VCaP (cell line): ENCODE data around the gene HDAC7.

Experiments
- H3K27ac ChIP-seq: fragments of 450-650 bp; 2 replicates; pipeline ENCODE4 v1.5.1; 2017
- CTCF ChIP-seq: fragments of 450-650 bp; conservative IDR thresholded peaks from 2 replicates; pipeline ENCODE4 v1.5.1; 2017; ENCODE audit warnings: mild to moderate bottlenecking, moderate library complexity

The HDAC7 gene

GRCh38 chr12:47777741-47778558, 41.8 kb downstream of the HDAC7 start:
- no peak for TF ChIP-seq CTCF
- no peak overlapping the region for H3K27ac ChIP-seq

DNA sequence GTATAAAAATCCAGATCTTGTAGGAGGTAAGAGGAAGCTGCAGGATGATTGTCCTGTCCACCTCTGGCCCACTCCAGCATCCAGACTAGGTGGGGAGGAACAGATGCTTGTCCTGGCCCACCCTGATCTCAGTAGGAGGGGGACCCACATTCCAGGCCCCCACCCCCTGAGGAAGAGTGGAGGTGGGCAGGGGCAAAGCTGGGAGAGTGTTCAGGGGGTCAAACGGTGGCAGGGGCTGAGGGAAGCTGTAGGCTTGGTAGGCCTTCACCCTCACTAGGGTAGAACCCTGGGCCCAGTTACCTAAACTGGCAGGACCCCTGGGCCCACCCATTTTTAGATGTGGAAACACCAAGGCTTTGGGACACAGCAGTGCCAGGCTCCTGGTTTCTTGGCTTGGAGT, 42.6 kb downstream of the HDAC7 start:
- H3K27ac ChIP-seq: no peak overlapping the region
- TF ChIP-seq CTCF: no peak

DNA sequence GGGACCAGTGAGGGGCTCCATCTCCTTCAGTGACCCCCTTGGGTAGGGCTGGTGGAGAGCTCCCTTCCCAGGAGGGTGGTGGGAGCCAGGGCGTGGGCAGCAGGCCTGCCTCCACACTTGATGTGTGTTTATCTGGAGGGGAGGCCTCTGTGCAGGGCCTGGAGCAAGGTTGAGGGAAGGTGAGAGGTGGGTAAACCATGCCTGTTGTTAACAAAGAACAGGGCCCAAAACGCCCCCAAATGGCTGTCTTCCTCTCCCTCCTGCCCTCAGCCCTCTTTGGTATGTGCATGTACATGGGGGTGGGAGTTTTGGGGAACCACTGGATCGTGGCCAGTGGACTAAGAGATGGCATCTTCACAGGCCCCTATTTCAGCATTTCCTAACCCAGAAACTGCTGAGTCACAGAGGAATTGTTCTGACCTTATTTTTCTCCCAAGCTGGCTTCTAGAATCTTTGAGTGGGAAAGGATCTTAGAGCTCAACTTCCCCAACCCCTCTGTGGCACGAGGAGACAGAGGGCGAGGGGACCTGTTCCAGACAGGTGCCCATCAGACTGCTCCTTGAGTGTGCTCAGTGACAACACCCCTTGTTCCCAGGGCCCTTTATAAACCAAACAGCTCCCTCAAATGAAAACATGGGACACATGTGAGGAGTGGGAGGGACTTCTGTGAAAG, 43.1 kb downstream of the HDAC7 start:
- H3K27ac ChIP-seq: no peak overlapping the region
- no peak for TF ChIP-seq CTCF

DNA sequence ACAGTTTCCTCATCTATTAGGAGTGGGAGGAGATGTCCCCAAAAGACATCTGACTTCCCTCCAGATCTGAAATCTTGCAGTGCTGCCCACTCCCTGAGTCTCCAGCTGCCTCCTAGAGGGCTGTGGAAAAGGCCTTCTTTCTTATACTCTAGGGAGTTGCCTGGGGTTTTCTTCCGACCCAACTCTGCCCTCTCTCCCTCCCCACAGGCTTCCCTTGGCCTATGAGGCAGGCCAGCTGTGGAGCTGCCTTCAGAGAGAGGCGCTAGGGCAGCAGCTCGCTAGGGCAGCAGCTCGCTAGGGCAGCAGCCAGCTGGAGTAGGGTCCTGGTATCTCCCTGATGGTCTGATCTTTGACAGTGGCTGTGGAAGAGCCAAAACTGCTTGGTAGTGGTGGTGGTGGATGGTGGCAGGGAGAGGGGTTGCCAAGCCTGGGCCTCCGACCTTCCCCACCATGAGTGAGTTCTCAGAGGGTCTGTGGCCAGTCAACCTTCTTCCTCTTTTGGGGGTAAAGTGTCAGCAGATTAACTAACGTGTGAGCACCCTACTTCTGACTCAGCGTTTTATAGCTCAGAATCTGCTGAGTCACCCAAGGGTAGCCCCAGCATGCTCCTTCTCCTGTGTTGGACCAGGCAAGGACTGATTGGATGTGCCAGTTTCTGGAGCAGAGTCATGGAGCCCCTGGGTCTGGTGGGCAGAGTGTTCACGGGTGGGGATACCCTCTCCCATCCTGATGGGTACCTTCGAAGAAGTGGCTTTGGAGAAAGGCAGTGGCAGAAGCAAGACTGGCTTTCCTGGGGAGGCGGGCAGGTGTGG, 44.4 kb downstream of the HDAC7 start:
- H3K27ac ChIP-seq: no peak overlapping the region
- TF ChIP-seq CTCF: no peak

DNA sequence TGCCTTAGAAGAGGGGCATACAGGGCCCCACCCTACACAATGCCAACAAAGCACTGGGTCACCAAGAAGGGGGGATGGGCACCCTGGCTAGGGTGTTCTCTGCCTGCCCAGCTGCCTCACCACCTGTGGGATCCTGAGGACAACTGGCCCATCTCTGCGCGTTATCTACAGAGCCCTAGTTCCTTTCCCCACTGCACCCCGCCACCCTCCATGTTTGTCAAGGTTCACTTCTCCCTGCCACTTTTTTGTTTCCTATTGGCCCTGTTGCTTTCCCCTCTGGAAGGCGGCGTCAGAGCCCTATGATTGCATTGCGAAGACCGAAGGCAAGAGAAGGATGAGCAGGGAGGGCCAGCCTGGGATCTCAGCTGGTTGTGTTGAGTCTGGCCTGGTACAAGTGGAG, 45.0 kb downstream of the HDAC7 start:
- TF ChIP-seq CTCF: no peak
- H3K27ac ChIP-seq: no peak overlapping the region

- no peak for TF ChIP-seq CTCF
Observed at GRCh38 chr12:47773858-47774580, 45.7 kb downstream of the HDAC7 start.

More at GRCh38 chr12:47773858-47774580, 45.7 kb downstream of the HDAC7 start:
- peak overlapping the region; percentile 80 for H3K27ac ChIP-seq
